Left kidney (tissue), 2 donors: ENCODE results near the gene NR6A1. TPM values are rescaled to one million over a fixed set of nuclear protein-coding genes. Genes with fewer than 3 reads are reported as not detected.

ENCODE experiments used
- DNase-seq: peaks from one replicate; pipeline ENCODE4 v3.0.0-alpha.2; 2013
- polyA plus RNA-seq: library from polyadenylated mRNA; unstranded; fragments of 120-200 nt; gene quantifications from one replicate; pipeline ENCODE4 v1.2.1, GENCODE V29; 2013; ENCODE audit not compliant: insufficient read length

Gene NR6A1
- polyA plus RNA-seq, 1 donor = 1.7 TPM

DNA sequence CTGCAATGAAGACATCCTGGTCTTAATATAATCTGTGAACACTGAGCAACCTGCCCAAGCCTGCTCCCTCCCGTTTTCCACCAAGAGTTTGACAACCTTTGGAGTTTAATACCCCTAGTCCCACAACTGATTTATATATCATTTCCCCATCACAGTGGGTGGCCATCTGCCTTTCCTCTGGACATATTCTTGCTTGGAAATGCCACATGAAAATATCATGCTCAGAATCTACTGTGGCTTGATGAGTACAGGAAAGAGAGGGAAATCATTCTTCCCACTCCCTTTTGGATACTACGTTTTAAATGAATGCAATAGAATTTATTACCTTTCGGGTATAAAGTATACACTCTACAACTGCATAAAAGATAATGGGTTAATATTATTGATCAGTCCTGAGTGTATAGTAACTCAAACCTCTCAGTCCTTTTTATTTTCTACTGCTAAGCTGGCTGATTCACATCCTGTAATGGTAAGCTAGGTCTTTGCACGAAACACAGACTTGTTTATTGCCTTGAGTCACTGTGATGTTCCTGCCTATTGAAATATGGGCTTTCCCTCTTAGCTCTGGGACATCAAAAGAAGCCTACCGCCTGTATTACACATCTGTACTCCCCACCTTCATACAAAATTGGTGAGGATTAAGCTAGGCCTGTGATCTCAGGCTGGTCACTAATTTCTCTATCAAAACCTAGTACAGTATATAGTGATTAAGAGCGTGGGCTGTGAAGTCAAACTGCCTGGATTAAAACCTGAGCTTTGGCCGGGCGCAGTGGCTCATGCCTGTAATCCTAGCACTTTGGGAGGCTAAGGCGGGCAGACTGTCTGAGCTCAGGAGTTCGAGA, 196.4 kb downstream of the NR6A1 start:
- DNase-seq = no peak

DNA sequence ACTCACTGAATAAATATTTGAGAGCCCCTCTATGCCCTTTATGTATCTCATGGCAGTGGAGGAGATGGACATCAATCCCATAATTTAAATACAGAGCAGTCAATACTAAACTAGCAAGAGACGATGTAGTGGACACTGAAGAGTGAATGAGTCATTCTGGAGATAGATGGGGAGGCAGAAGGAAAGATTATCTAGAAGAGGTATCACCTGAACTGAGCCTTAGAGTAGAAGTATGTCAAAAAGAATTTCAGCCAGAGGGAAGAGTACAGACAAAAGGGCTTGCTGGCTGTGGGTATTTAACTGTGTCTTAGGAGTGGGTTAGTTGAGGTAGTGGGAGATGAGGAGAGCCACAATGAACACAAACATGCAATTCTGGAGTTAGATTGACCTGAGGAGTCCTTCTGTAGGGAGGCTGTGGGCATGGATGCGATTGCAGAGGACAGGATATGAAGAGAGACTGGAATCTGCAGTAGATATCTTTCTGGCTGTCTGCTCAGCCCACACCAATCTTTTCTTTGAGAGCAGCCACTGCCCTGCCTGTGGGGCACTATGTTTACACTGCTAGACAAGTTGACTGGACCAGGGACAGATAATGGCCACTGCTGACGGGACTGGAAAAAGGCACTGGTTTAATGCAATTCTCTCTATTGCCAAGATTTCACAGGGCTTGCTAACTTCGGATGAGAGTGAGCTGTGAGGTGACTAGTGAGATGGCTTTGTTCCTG, 200.0 kb downstream of the NR6A1 start:
- DNase-seq = no peak

DNA sequence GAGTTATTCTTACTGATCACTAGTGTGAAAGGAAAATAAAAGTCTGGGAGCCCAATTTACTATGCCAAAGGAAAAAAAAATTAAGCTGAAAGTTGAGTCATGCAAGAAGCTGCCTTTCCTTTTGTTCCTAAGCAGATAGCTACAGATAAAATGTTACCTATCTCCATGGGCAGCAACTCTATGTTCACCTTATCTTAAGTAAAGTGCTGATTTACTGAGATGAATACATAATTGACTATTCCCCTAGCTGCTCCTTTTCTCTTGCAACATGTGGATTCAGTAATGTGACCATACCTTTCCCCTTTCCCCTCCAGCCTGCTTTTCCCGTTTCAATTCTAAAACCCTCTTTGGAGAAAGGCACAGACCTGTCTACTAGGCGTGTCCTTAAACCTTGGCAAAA, 201.2 kb downstream of the NR6A1 start:
- DNase-seq = no peak

DNA sequence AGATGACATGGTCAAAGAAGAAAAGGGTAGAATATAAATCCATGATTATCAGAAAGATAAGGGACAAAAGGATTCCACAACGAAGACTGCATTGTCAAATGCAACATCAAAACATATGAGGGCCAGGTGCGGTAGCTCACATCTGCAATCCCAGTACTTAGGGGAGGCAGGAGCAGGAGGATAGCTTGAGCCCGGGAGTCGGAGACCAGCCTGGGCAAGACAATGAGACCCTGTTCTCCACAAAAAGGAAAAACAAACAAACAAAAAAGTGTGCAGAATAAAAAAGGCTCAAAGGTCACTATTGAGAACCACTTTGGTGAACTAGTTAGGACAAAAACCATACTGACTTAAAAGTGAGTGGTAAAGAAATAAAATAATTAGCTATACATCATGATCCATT, 203.7 kb downstream of the NR6A1 start:
- no peak for DNase-seq

DNA sequence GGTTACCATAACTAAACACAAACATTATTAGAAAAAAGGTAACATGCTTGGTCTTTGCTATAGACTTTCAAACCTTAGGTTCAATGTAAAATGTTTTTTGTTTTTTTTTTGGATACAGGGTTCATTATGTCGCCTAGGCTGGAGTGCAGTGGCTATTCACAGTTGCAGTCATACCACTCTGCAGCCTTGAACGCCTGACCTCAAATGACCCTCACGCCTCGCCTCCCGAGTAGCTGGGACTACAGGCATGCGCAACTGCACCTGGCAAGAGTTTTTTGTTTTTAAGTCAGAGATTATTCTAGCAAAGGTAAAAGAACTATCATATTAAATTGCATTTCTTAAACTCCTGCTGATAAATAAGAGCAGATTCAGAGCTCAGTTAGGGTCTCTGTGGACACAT, 208.8 kb downstream of the NR6A1 start:
- no peak for DNase-seq

DNA sequence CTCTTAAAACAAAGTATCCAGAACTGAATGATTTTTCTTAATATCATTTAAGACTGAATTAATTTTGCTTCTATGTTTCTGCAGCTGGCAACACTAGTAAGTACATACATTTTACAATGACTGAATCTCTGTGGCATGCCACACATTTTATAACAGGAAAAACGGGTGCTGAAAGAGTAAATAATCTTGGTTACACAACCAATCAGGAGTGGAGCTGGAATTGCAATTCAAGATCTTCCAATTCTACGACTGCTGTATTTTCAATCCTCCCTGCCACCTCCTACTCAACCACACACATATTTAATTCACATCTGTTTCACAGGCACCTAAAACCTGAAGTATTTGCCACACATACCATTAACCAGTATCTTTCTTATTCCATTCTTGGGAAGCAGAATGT, 211.2 kb downstream of the NR6A1 start:
- no peak for DNase-seq

DNA sequence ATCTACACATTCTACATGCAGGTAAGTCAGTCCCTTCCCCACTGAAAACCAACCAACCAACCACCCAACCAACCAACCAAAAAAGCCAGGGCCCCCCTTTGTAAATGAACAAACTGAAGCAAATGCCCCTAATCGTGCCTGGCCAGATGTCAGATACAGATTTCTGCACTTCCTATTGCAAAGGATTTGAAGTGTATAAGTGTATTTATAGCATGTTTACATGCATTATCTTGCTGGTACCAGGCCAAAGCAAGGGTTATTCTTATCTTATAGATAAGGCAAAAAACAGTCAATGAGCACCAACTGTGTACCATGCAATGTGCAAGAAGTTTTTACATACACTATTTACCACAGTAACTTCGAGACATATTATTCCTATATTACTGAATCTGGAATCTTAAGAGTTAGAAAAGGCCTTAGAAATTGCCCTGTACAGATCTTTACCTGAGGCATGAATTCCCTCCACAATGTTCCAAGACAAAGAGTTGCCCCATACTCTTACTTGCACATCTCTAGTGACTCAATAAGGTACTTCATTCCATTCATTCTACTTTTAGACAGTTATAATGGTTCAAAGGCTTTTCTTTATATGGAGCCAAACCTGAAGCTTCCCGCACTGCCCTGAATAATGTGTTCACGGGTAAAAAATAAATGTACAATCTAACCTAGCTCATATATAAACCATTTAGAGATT, 212.2 kb downstream of the NR6A1 start:
- DNase-seq = no peak

DNA sequence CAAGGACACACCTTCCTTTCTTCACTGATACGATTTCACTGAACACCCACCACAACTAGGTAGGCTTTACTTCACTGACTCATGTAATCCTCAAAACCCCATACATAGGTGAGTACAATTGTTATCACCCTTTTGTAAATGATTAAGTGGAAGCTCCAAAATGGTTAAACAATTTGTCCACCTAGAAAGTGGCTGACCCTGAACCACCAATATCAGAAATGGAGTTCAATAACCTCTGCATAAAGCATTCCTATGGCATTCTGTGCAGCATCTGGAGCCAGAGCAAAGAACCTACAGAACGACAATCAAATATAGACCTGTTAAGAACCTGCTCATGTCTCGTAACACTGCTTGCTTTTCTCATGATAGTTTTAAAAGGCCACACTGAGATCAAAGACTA, 213.2 kb downstream of the NR6A1 start:
- DNase-seq = no peak

DNA sequence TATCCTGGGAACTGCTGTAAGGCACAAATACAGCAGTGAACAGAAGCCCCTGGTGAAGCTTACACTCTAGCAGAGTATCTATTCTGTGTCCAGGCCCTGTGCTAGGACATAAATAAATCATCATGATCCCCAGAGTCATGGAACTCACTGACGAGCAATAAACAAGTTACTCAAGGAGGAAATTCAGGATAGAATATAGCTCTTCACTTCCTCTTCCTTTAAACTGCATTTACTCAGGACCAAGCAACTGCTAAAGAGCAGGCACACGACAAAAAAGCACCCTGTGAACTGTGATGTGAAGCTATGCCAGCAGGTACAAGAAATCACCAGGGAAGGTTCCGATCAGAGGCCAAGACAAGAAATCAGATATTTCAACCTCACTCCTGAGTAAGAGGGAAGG, 216.1 kb downstream of the NR6A1 start:
- no peak for DNase-seq

DNA sequence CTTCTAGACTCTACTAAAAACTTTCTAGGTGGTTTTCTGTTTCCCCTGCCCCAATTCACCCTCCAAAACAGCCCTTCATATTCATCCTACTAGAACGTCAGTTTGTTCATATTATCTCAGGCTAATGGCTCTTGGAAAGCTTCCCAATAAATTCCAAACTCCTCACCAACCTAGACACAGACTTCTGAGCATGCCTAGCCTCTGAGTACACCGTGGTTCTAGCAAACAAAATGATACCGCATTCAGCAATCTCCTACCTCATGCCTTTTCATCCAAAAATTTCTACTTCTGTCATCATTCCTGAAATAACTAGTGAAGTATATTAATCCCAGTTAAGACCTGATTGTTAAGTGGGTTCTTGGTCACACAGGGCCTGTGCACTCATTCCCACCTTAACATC, 217.4 kb downstream of the NR6A1 start:
- DNase-seq = no peak

DNA sequence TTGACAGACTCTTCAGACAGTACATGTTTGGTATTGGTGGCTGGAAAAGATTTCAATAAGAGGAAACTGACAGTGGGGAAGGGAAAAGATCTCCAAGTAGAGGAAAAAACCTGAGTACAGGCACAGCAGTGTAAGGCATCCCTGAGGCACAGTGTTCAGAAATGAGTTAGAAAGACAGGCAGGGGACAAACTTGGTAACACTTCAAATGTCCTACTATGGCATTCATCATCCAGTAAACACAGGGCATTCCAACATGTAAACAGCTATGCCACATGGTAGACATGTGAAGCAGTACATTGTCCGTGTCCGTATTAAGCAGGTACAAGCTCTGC, 218.9 kb downstream of the NR6A1 start:
- no peak for DNase-seq

DNA sequence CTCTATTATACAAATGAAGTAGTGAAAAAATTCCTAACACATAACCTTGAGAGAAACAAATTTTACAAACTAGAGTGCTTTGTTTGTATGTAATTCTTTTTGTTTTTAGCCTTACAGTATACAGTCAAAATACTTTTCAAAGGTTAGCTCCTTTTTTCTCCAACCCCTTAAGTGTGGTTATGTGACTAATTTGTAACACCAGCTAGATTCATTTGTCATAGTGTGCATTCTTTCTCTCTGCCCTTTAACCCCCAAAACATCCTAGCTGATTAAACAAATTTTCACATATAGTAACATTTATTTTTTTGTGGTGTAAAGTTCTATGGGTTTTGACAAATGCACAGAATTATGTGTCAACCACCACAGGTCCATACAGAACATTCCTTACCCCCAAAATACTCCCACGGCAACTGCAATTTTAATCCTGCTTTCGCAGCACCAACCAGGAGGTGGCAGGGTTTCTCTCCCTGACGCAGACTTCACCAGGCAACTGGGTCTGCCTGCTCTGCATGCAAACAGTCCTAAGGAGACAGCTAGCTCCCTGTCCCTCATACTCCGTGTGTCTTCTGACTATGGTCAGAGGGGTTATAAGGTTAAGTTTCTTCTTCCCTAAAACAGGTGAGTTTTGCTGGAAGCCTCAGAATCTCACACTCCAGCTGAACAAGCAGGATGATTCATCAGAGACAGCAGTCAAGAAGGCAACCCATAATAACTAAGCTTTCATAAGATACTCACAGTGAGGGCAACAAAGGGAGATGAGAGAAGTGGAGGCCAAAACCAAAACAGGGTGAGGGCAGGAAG, 219.4 kb downstream of the NR6A1 start:
- DNase-seq = peak; percentile 20

DNA sequence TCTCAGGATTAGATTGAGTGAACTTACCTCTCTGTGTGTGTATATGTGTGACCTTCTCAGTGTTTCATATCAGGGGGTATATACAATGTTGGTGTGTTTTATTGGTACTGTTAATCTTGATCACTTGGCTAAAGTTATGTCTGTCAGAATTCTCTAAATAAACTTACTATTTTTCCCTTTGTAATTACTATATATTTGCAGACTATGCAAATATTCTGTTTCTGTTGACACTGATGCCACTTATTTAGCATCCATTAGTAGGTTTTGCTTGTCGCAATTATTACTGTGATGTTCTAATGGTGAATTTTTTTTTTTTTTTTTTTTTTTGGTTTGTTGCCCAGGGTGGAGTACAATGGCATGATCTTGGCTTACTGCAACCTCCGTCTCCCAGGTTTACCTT, 221.0 kb downstream of the NR6A1 start:
- no peak for DNase-seq

DNA sequence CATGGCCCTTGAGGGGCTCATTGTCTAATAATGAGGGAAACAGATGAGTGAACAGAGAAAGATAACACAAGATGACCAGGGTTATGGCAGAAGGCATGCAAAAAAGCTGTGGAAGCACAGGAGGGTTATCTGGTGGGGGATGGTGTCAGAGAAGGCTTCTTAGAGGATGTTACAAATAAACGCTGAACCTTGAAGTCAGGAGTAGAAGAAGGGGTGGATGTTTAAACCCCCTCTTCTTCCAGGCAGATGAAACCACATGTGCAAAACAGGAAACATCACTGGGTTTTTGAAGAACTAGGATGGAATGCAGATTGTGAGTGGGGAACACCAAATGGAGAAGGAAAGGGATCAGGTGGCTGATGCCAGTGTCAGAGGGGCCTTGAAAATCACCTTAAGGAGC, 222.1 kb downstream of the NR6A1 start:
- DNase-seq = no peak

DNA sequence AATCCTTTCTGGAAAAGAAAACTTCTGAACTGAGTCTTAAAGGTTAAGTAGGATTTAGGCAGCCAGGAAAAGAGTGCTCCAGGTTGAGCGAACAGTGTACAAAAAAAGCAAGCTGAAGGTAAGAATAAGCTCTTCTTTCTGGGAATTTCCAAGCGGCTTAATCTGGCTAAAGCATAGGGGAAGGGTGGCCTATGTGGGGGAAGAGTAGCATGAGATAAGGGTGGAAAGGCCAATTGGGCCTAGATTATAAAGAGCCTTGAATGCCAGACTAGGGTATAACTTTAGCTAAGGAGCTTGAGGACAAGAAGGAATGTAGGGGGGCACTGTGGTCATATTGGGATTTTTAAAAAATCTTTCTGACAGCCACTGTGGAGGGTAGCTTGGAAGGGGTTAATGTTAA, 226.6 kb downstream of the NR6A1 start:
- DNase-seq = no peak

DNA sequence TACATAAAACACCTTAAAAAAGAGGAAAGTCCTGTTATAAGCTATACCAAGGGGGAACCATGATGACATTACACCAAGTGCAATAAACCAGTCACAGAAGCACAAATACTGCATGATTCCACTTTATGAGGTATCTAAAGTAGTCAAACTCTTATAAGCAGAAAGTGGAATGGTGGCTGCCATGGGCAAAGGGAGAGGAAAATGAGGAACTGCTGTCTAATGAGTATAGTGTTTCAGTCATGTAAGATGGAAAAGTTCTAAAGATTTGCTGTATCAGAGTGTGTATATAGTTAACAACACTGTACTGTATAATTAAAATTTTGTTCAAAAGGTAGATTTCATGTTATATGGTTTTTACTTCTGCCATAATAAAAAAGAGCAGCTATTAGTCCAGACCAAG, 229.3 kb downstream of the NR6A1 start:
- no peak for DNase-seq

DNA sequence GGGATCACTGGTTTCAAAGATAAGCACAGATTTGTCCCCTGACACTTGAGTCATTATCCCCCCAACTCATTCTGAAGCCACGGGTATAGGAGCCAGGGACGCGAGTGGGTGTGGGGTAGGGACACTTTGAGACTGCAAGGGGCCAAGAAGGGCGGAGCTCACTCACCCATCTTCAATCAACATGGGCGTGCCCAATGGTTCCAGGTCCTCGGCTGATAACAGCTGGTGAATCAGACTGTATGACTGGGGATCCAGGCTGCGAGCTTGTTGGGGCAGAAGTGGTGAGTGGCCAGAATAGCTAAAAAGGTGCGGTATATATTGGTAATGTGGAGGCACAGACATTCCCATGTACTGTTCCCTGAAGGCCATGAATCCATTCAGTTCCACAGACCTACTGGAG, 233.2 kb downstream of the NR6A1 start:
- no peak for DNase-seq

DNA sequence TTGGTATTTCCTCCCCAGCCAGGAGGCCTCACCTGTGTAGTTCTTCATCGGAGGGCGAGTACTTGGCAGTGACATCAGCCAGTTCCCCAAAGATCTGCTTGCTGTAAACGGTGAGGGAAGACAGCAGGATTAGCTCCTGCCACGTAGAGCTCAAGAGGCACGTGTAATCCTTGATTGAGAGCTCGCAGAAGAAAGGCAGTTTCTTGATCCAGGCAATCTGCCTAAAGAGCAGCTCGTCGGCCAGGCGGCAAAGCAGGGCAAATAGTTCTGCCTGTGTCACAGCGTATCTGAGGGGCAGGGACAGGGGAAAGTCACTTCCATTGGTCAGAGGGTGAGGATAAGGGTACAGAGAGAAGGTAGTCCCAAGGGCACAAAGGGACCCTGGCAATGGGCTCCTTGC, 235.3 kb downstream of the NR6A1 start:
- no peak for DNase-seq

DNA sequence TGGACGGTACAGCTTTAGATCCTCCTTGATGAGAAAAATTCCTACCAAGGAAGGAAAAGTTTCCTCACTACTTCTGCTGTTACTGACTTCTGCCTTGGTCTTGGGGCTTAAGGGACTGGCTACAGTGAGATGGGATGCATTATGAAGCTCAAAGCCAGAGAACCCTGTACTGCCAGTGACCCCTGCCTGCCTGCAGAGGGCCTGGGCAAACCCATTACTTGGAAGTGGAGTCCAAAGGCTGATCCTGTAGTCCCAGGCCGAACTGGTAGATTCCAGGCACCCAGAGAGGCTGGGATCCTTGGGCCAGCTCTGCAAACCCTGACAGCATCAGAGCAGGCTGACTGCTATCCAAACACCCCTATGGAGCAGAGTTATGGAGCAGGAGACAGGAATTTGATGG, 238.2 kb downstream of the NR6A1 start:
- DNase-seq = no peak

DNA sequence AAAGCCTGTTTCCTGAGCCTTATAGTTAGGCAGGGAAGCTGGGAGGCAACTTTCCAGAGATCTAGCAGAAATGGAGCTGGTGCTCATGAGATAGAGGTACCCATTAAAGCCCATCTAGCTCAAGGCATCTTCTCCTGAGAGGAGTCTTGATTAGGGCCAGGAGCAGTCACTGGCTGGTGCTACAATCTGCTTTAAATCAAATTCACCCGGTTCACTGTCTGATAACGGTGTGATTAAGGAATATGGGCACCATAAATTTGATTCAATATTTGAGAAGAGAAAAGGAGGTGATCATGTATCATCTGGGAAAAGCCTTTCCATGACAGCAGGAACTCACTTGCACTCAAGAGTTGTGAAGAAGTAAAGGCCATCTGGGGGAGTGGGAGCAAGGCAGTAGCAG, 240.0 kb downstream of the NR6A1 start:
- DNase-seq = no peak

DNA sequence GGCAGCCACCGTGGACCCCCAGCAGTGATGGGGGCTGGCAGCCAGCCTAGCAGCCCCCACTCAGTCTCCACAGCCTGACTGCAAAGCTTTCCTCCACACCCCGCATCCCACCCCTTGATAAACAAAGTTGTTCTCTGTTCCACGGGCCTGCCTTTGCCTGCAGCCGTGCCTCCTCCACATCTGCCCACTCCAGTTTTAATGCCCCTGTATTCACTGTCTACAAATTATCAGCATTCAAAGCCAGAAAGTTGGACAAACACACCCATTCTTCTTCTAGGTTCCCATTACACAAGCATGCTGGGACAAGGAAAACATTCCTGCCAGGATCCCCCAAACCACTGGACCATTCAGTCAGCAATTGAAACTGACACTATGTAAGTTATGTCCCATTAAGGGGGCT, 240.9 kb downstream of the NR6A1 start:
- no peak for DNase-seq

DNA sequence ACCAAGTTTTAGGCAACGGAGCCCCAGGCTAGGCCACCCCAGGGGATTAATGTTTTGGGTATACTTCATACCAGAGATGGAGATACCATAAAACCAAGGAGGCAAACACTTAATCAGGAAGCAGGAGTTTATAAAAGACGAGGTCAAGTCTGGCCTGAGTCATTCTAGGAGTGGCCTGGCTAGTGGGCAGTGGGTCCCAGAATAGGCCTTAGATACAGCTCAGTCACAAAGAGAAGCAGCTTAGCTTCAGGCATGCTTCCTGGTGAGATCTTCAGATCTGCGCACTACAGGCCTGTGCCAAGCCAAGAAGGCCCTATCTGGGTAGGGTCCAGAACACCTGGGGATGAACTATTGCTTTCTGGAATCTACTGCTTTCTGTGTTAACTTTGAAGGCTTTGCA, 243.3 kb downstream of the NR6A1 start:
- DNase-seq = no peak

DNA sequence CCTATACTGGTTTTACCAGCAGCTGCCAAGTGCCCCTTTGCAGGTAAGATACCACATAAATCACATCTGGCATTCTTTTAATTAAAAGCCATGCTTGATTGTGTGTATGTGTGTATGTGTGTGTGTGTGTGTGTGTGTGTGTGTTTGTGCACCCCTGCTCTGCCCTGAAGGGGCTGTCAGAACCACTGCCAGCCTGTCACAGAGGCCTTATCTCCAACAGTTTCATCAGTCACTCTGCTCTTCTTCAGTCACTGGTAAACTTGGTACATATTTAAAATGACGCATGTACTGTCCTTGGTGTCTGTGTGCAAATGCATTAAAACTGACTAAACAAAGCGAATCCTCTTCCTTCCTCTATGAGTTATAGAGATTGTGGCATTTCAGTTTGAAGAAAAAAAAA, 244.9 kb downstream of the NR6A1 start:
- DNase-seq = no peak
